Lower lobe of right lung (tissue), 2 donors: ENCODE data around the gene BIN1. TPM values are rescaled to one million over a fixed set of nuclear protein-coding genes. Genes with fewer than 3 reads are reported as not detected.

Experiments
- ATAC-seq, 2 donors: fragments of 200-7000 bp; cut with Tn5 transposase; one replicate each; pipeline ENCODE4 v1.9.1; 2020 to 2022; ENCODE audit warnings: mild to moderate bottlenecking in 2 of 2, moderate library complexity in 2 of 2
- DNase-seq: peaks from one replicate; pipeline ENCODE4 v3.0.0-alpha.2; 2020
- H3K27ac ChIP-seq: fragments of 200-600 bp; one replicate; pipeline ENCODE4 v1.8.0; 2022
- H3K27me3 ChIP-seq: fragments of 200-600 bp; one replicate; pipeline ENCODE4 v1.8.0; 2022; ENCODE audit warnings: low read depth
- H3K36me3 ChIP-seq: fragments of 200-600 bp; one replicate; pipeline ENCODE4 v1.8.0; 2022; ENCODE audit warnings: mild to moderate bottlenecking
- H3K4me1 ChIP-seq: fragments of 200-600 bp; one replicate; pipeline ENCODE4 v1.8.0; 2022
- H3K4me3 ChIP-seq: fragments of 200-600 bp; one replicate; pipeline ENCODE4 v1.8.0; 2022; ENCODE audit warnings: mild to moderate bottlenecking
- H3K9me3 ChIP-seq: fragments of 200-600 bp; one replicate; pipeline ENCODE4 v1.8.0; 2022
- CTCF ChIP-seq: fragments of 200-600 bp; IDR thresholded peaks from one replicate; pipeline ENCODE4 v1.8.0; 2022; ENCODE audit warnings: antibody characterized with exemption, mild to moderate bottlenecking
- intact Hi-C: fragments of 100-400 bp; cut with DNase I; formaldehyde crosslinking; loops from one replicate; pipeline ENCODE4 v1.11.0; 2022
- total RNA-seq: library from RNA; stranded (reverse); fragmentation: NEBNext Ultra II Directional; extraction: Animal tissue kit (Norgen Biotek cat#: 25700); gene quantifications from one replicate; pipeline ENCODE4 v1.2.1, GENCODE V29; 2021
- donor health status: DM: no; HTN: yes; CAD: no; lungs with severe emphysema.

The BIN1 gene
- total RNA-seq, 1 donor from 2014 or later, result 33.9 TPM

GRCh38 chr2:127150996-127151395 lies 44.0 kb upstream of the BIN1 start:
- Histone ChIP-seq H3K27ac (no peak overlapping the region), H3K4me1 (peaks cover 5% of the 10 kb centered on the region), H3K9me3 (no peaks in the 10 kb centered on the region), H3K36me3 (no peaks in the 10 kb centered on the region), H3K27me3 (no peaks in the 10 kb centered on the region), H3K4me3 (no peak overlapping the region)
- no peak for TF ChIP-seq CTCF
- ATAC-seq (no peak), DNase-seq (no peak)
- intact Hi-C loops, result no loop called here

DNA sequence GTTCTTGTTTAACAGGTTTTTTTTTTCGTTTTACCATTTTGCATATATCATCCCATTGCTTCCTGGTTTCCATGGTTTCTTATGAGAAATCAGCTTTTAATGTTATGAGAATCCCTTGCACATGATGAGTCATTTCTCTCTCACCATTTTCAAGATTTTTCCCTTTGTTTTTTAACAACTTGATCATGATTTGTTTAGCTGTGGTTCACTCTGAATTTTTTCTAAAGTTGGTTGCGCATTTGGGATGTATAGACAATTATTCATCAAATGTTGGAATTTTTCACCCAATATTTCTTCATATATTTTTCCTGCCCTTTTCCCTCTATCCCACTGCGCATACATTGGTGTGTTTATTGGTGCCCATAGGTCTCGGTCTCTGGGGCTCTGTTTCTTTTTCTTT lies 42.4 kb upstream of the BIN1 start:
- Histone ChIP-seq H3K4me1 (peaks cover 3% of the 10 kb centered on the region), H3K27ac (no peak overlapping the region), H3K36me3 (no peaks in the 10 kb centered on the region), H3K27me3 (no peaks in the 10 kb centered on the region), H3K4me3 (no peak overlapping the region), H3K9me3 (no peaks in the 10 kb centered on the region)
- DNase-seq (no peak), ATAC-seq (no peak)
- TF ChIP-seq CTCF, result no peak
- intact Hi-C loops, result no loop called here

DNA sequence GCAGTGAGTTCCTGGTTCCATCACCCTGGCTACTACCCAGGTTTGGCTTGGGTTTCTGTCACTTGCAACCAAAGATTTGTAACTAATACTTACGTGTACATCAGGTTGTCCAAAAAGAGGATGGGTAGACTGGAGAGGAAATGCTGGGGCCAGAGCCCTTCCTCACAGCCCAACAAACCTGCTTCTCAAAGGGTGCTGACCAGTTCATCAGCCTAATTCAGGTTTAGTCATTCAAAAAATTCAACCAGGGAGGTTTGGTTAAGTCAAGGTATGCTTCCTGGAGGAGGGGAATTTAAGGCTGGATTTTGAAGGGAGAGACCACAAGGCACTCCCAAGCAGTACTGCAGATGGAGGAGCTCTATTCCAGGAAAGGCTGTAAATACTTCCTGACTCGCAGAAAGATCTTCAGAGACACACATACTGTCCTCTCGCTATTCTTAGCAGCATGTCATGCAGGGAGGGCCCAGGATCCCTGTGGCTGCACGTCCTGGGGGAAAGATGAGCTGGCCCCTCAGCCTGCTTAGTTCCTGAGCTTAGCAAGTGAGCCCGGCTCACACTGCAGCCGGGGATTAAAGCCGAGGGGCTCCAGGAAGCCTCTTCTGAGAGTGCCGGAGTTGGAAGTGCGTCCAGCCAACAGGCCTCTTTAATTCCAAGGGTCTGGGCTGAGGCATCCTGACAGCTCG lies 40.0 kb upstream of the BIN1 start:
- H3K36me3 ChIP-seq, result no peaks in the 10 kb centered on the region
- H3K4me1 ChIP-seq, result peaks cover 10% of the 10 kb centered on the region
- H3K27me3 ChIP-seq, result no peaks in the 10 kb centered on the region
- ATAC-seq, result no peak
- no peak overlapping the region for H3K27ac ChIP-seq
- no peak for TF ChIP-seq CTCF
- H3K9me3 ChIP-seq, result no peaks in the 10 kb centered on the region
- intact Hi-C loops, result no loop called here
- H3K4me3 ChIP-seq, result no peak overlapping the region
- no peak for DNase-seq

- Histone ChIP-seq H3K4me1 (peaks cover 10% of the 10 kb centered on the region), H3K36me3 (no peaks in the 10 kb centered on the region), H3K27me3 (no peaks in the 10 kb centered on the region), H3K9me3 (no peaks in the 10 kb centered on the region), H3K27ac (no peak overlapping the region), H3K4me3 (no peak overlapping the region)
- no peak for TF ChIP-seq CTCF
- intact Hi-C loops, result no loop called here
- DNase-seq (no peak), ATAC-seq (no peak)
Measured at GRCh38 chr2:127146071-127146725, 39.2 kb upstream of the BIN1 start.

DNA sequence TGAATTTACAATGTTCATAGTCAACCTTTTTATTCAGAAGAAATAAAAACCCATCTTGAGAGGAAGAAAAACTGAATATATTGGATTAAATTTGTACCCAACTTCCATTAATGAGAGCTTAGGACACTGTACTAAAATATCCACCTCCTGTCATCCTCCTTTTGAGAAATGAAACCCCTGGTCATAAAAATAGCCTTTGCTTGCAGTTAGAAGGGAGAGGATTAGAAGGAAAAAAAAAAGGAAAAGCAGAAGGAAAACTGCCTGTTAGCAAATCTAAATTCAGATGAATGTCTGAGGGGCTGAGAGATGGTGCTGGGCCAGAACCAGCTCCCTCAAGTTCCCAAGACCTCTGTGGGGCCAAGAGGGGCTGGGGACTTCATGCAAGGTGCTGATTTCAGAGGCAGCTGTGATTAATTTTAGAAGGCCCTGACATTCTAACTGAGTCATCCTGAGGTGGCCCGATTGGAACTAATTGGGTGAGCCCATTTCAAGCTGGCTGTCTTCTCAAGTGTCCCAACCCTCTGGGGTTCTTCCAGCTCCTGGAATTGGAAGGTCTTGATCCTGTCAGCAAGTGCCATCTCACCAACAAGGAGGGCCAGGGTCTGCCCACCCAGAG lies 38.4 kb upstream of the BIN1 start:
- intact Hi-C loops, result no loop called here
- Histone ChIP-seq H3K36me3 (no peaks in the 10 kb centered on the region), H3K9me3 (no peaks in the 10 kb centered on the region), H3K27me3 (no peaks in the 10 kb centered on the region), H3K4me1 (peaks cover 10% of the 10 kb centered on the region), H3K4me3 (no peak overlapping the region), H3K27ac (no peak overlapping the region)
- no peak for ATAC-seq
- no peak for TF ChIP-seq CTCF
- DNase-seq, result no peak
